Mucosa of rectum (tissue), 2 donors: ENCODE data around the gene ICA1.
"Not testable (repeated sequence)": the region's sequence is repeated elsewhere in the genome, so short reads cannot be mapped to it uniquely, and the experiment has no call there.

ENCODE experiments used
- H3K27ac ChIP-seq, 2 donors: one replicate each; pipeline ENCODE4 v1.7.0; 2013; ENCODE audit warnings: inconsistent platforms in 2 of 2, low read depth in 2 of 2, low read length in 2 of 2
- H3K27me3 ChIP-seq, 2 donors: one replicate each; pipeline ENCODE4 v1.7.0; 2013; ENCODE audit warnings: low read length in 2 of 2; ENCODE audit not compliant: control insufficient read depth in 2 of 2, insufficient read depth in 2 of 2
- H3K36me3 ChIP-seq, 2 donors: one replicate each; pipeline ENCODE4 v1.7.0; 2013; ENCODE audit warnings: low read length in 2 of 2; ENCODE audit not compliant: control insufficient read depth in 2 of 2, insufficient read depth in 2 of 2
- H3K4me1 ChIP-seq, 2 donors: one replicate each; pipeline ENCODE4 v1.7.0; 2013; ENCODE audit warnings: low read length in 2 of 2, mild to moderate bottlenecking in 1 of 2; ENCODE audit not compliant: control insufficient read depth in 2 of 2, insufficient read depth in 2 of 2
- H3K4me3 ChIP-seq, 2 donors: one replicate each; pipeline ENCODE4 v1.7.0; 2013; ENCODE audit warnings: low read length in 2 of 2
- H3K9ac ChIP-seq, 2 donors: one replicate each; pipeline ENCODE4 v1.7.0; 2013; ENCODE audit warnings: low read length in 2 of 2, low read depth in 1 of 2, mild to moderate bottlenecking in 1 of 2
- H3K9me3 ChIP-seq, 2 donors: one replicate each; pipeline ENCODE4 v1.7.0; 2013; ENCODE audit warnings: low read length in 2 of 2; ENCODE audit not compliant: control insufficient read depth in 2 of 2
- donor health status: healthy.
- donor health status: Normal muscosa, but diverticular disease.

The ICA1 gene

DNA sequence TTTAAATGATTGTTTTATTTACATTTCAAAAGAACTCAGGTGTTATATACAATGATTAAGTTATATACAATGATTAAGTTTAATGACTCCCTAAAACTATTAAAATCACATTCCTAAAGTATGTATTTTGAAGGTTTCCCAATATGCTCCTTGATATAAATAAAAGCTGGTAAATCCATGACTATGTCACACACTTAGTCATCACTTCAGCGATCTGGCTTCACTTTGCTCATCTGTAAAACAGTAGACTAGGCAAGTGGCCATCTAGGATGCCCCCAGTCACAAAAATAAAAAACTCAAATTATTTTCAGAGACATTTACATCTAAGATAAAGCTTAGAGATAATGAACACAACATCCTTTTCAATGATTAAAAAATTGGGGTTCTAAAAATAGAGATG lies 10.8 kb downstream of the ICA1 start:
- H3K9me3 ChIP-seq, result no peaks in the 10 kb centered on the region
- H3K9ac ChIP-seq, result no peak overlapping the region
- H3K4me3 ChIP-seq, result no peak overlapping the region
- H3K36me3 ChIP-seq, result no peaks in the 10 kb centered on the region
- H3K27ac ChIP-seq, result no peak overlapping the region
- peaks cover 0 to 8% of the 10 kb centered on the region in 2 donors for H3K4me1 ChIP-seq
- H3K27me3 ChIP-seq, result no peaks in the 10 kb centered on the region

DNA sequence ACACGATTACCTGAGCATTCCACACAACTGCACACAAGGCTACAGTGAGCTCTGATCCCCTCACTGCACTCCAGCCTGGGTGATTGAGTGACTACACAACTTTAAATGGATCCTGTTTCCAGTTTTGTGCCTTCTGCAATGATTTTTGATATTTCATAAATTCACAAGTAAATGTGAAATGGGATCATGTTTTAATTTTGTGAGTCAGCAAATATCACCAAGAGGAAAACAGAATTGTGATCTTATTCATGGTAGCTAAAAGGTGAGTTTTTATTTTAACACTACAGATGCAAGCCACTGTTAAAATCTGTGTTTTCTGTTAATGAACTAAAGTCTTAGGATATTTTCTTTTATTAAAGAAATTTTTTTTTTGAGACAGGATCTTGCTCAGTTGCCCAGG lies 11.4 kb downstream of the ICA1 start:
- Histone ChIP-seq H3K9ac (no peak overlapping the region), H3K4me3 (no peak overlapping the region), H3K36me3 (no peaks in the 10 kb centered on the region), H3K27me3 (no peaks in the 10 kb centered on the region), H3K4me1 (peaks cover 0 to 8% of the 10 kb centered on the region in 2 donors), H3K27ac (no peak overlapping the region), H3K9me3 (no peaks in the 10 kb centered on the region)

DNA sequence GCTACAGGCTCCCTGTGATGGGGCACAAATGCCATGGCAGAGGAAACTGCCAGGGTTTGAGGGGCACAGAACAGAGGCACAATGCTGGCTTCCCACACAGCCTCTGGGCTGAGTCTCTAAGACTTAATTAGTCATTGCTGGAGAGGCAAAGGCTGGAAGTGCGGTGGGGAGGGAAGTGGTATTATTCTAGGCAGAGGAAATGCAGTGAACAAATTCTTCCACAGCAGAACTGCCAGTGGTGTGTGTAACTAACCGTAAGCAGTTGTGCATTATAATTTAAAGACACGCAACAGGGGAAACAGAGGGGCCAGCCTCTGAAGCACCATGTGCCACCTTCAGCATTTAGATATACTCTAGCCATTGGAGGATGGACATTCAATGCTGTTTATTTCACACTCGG lies 12.8 kb downstream of the ICA1 start:
- Histone ChIP-seq H3K27ac (no peak overlapping the region), H3K4me3 (no peak overlapping the region), H3K27me3 (no peaks in the 10 kb centered on the region), H3K9ac (no peak overlapping the region), H3K9me3 (no peaks in the 10 kb centered on the region), H3K36me3 (no peaks in the 10 kb centered on the region), H3K4me1 (peaks cover 0 to under 1% of the 10 kb centered on the region in 2 donors)

DNA sequence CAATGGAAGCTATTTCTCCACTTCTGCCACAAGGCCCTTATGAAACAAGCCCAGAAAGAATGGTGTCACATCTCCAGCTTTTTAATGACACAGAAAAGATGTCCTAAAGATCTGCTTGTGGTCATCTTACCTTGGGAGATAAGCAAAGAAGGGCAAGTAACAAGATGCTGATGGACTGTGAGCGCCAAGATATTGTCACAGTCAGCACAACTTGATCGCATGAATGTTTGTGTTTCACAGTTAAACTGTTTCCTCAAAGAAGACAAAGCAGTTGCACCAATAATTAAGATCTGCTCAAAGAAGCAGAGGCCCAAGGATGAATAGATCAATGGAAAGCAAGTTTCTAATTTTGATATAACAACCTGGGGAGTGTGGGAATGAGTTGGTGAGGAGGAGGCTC lies 15.9 kb downstream of the ICA1 start:
- Histone ChIP-seq H3K4me1 (no peaks in the 10 kb centered on the region), H3K9ac (no peak overlapping the region), H3K36me3 (no peaks in the 10 kb centered on the region), H3K9me3 (no peaks in the 10 kb centered on the region), H3K27ac (no peak overlapping the region), H3K4me3 (no peak overlapping the region), H3K27me3 (no peaks in the 10 kb centered on the region)

DNA sequence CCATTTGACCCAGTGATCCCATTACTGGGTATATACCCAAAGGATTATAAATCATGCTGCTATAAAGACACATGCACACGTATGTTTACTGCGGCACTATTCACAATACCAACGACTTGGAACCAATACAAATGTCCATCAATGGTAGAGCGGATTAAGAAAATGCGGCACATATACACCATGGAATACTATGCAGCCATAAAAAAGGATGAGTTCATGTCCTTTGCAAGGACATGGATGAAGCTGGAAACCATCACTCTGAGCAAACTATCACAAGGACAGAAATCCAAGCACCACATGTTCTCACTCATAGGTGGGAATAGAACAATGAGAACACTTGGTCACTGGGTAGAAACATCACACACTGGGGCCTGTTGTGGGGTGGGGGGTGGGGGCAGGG lies 16.9 kb downstream of the ICA1 start:
- not testable (repeated sequence) for H3K4me1 ChIP-seq, H3K36me3 ChIP-seq, H3K9ac ChIP-seq, H3K4me3 ChIP-seq, H3K27ac ChIP-seq, H3K9me3 ChIP-seq, H3K27me3 ChIP-seq

DNA sequence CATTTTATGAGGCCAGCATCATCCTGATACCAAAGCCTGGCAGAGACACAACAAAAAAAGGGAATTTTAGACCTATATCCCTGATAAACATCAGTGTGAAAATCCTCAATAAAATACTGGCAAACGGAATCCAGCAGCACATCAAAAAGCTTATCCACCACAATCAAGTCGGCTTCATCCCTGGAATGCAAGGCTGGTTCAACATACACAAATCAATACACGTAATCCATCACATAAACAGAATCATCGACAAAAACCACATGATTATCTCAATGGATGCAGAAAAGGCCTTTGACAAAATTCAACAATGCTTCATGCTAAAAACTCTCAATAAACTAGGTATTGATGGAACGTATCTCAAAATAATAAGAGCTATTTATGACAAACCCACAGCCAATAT lies 18.9 kb downstream of the ICA1 start:
- not testable (repeated sequence) for H3K9ac ChIP-seq, H3K27me3 ChIP-seq, H3K4me3 ChIP-seq, H3K27ac ChIP-seq, H3K4me1 ChIP-seq, H3K9me3 ChIP-seq, H3K36me3 ChIP-seq

DNA sequence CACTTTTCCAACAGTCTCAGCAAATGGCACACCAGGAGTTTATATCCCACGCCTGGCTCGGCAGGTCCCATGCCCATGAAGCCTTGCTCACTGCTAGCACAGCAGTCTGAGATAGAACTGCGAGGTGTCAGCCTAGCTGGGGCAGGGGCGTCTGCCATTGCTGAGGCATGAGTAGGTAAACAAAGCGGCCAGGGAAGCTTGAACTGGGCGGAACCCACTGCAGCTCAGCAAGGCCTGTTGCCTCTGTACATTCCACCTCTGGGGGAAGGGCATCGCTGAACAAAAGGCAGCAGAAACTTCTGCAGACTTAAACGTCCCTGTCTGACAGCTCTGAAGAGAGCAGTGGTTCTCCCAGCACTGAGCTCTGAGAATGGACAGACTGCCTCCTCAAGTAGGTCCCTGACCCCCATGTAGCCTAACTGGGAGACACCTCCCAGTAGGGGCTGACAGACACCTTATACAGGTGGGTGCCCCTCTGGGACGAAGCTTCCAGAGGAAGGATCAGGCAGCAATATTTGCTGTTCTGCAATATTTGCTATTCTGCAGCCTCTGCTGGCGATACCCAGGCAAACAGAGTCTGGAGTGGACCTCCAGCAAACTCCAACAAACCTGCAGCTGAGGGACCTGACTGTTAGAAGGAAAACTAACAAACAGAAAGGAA lies 22.1 kb downstream of the ICA1 start:
- not testable (repeated sequence) for H3K9me3 ChIP-seq, H3K4me1 ChIP-seq, H3K27me3 ChIP-seq, H3K27ac ChIP-seq, H3K36me3 ChIP-seq, H3K4me3 ChIP-seq, H3K9ac ChIP-seq

DNA sequence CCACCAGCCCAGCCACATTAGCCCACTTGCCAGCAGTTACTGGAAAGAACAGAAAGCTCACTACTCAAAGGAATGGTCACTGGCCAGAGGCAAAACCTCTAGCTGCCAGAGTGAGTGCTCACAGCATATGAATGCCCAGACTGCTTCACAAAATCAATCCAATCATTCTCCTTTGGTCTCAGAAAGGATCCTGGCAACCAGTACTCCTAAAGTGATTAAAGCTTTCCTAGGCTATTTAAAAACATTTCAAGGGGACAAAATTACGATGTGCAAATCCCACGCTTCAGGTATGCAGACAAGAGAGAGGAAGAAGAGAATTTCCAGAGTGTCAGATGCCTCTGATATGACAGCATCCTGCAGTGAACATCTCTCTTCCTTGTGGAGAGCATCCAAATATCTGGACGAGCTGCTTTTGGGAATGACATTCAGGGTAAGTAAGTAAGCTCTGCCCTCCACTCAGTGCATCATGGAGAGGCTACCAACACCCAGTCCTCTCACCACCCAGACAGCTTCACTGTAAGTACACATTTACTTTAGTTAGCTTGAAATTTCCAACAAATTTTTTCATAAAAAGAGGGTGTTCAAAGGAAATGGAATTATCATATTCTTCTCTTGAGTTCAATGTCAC lies 25.1 kb downstream of the ICA1 start:
- Histone ChIP-seq H3K4me1 (no peaks in the 10 kb centered on the region), H3K36me3 (peaks cover 0 to 4% of the 10 kb centered on the region in 2 donors), H3K27me3 (no peaks in the 10 kb centered on the region), H3K27ac (no peak overlapping the region), H3K9ac (no peak overlapping the region), H3K9me3 (no peaks in the 10 kb centered on the region), H3K4me3 (no peak overlapping the region)

DNA sequence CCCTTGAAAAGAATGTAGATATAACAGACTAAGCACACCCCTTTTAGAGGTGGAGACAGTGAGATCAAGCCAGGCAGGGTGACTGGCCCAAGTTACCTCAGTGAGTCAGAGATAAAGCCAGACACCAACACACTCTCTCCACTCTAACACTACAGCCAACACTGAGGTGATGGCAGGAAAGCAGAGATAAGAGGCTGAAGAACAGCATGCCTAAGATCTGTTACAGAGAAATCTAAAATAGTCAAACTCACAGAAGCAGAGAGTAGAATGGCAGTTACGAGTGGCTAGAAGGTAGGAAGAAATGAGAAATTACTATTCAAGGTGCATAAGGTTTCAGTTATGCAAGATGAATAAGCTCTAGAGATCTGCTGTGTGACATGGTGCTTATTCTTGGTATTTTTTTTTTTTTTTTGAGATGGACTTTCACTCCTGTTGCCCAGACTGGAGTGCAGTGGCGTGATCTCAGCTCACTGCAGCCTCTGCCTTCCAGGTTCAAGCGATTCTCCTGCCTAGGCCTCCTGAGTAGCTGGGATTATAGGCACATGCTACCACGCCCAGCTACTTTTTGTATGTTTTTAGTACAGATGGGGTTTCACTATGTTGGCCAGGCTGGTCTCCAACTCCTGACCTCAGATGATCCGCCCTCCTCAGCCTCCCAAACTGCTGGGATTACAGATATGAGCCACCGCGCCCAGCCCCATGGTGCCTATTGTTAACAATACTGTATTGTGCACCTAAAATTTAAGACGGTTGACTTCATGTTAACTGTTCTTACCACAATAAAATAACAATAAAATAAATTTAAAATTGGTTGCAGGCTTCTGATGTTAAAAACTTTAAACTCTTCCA lies 28.7 kb downstream of the ICA1 start:
- H3K27ac ChIP-seq, result no peak overlapping the region
- no peaks in the 10 kb centered on the region for H3K27me3 ChIP-seq
- H3K4me3 ChIP-seq, result no peak overlapping the region
- H3K4me1 ChIP-seq, result no peaks in the 10 kb centered on the region
- H3K36me3 ChIP-seq, result peaks cover 5 to 6% of the 10 kb centered on the region in 2 donors
- H3K9me3 ChIP-seq, result no peaks in the 10 kb centered on the region
- no peak overlapping the region for H3K9ac ChIP-seq

DNA sequence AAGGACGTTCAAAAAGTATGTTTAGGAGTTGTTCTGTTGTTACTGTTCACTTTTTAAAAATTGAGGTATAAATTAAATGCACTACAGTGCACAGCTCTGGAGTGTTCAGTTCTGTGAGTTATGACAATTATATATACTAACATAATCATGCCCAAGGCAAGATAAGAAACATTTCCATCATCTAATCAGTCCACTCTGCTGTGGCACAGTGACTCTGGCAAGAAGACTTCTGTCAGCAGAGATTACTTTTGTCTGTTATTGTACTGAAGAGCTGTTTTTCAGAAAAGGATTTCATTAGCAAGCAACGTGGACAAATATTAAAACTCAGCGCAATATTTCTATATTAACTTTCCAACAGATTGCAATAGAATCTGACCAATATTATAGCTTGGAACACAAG lies 32.0 kb downstream of the ICA1 start:
- Histone ChIP-seq H3K4me1 (no peaks in the 10 kb centered on the region), H3K4me3 (no peak overlapping the region), H3K9ac (no peak overlapping the region), H3K27ac (no peak overlapping the region), H3K9me3 (no peaks in the 10 kb centered on the region), H3K36me3 (peaks cover 5 to 10% of the 10 kb centered on the region in 2 donors), H3K27me3 (no peaks in the 10 kb centered on the region)
